Neural progenitor cell (in vitro differentiated cells): ENCODE data around the gene PRPF31. TPM values are rescaled to one million over a fixed set of nuclear protein-coding genes. Genes with fewer than 3 reads are reported as not detected.

Experiments used
- DNase-seq: peaks from one replicate; pipeline ENCODE4 v3.0.0-alpha.2; 2016; ENCODE audit warnings: low spot score
- H2AFZ ChIP-seq: fragments of 200-600 bp; sonication (generic); replicated peaks from 2 replicates; pipeline ENCODE4 v1.6.1; 2016; ENCODE audit warnings: antibody characterized with exemption
- H3F3A ChIP-seq: fragments of 200-600 bp; sonication (generic); 2 replicates; pipeline ENCODE4 v1.6.1; 2016; ENCODE audit warnings: antibody characterized with exemption, low read depth
- H3K27ac ChIP-seq: fragments of 200-600 bp; sonication (generic); 2 replicates; pipeline ENCODE4 v1.5.1; 2016; ENCODE audit warnings: mild to moderate bottlenecking
- H3K27me3 ChIP-seq: fragments of 200-600 bp; sonication (generic); 2 replicates; pipeline ENCODE4 v1.6.1; 2016; ENCODE audit warnings: mild to moderate bottlenecking, moderate library complexity
- H3K36me3 ChIP-seq: fragments of 200-600 bp; sonication (generic); 2 replicates; pipeline ENCODE4 v1.5.1; 2016
- H3K4me1 ChIP-seq: fragments of 200-600 bp; sonication (generic); 2 replicates; pipeline ENCODE4 v1.6.1; 2016; ENCODE audit warnings: mixed run types
- H3K4me2 ChIP-seq: fragments of 200-600 bp; sonication (generic); 2 replicates; pipeline ENCODE4 v1.6.1; 2016
- H3K4me3 ChIP-seq: fragments of 200-600 bp; sonication (generic); 2 replicates; pipeline ENCODE4 v1.5.1; 2016
- H3K79me2 ChIP-seq: fragments of 200-600 bp; sonication (generic); 2 replicates; pipeline ENCODE4 v1.6.1; 2016; ENCODE audit warnings: low read depth
- H3K9ac ChIP-seq: fragments of 200-600 bp; sonication (generic); 2 replicates; pipeline ENCODE4 v1.6.1; 2016
- H3K9me3 ChIP-seq: fragments of 200-600 bp; sonication (generic); 2 replicates; pipeline ENCODE4 v1.5.1; 2016; ENCODE audit warnings: low read depth
- H4K20me1 ChIP-seq: fragments of 200-600 bp; sonication (generic); 2 replicates; pipeline ENCODE4 v1.6.1; 2016; ENCODE audit warnings: low read depth
- H3K27ac Mint-ChIP-seq: 3 replicates; pipeline ENCODE4 v1.8.0; 2021; ENCODE audit warnings: mixed read lengths
- H3K27me3 Mint-ChIP-seq: 2 replicates; pipeline ENCODE4 v1.8.0; 2022; ENCODE audit warnings: low read depth, mild to moderate bottlenecking, inconsistent platforms, moderate library complexity, mixed read lengths; ENCODE audit not compliant: insufficient read depth
- H3K36me3 Mint-ChIP-seq: 3 replicates; pipeline ENCODE4 v1.8.0; 2021; ENCODE audit warnings: mixed read lengths
- H3K4me1 Mint-ChIP-seq: 3 replicates; pipeline ENCODE4 v1.8.0; 2021; ENCODE audit warnings: mixed read lengths
- H3K4me3 Mint-ChIP-seq: 3 replicates; pipeline ENCODE4 v1.8.0; 2021; ENCODE audit warnings: mild to moderate bottlenecking, moderate library complexity, mixed read lengths
- H3K9me3 Mint-ChIP-seq: 3 replicates; pipeline ENCODE4 v1.8.0; 2020; ENCODE audit warnings: mixed read lengths
- CTCF ChIP-seq: fragments of 200-600 bp; sonication (generic); IDR thresholded peaks from 2 replicates; pipeline ENCODE4 v1.5.1; 2017; ENCODE audit warnings: antibody characterized with exemption, mild to moderate bottlenecking
- EZH2 ChIP-seq: fragments of 200-600 bp; sonication (generic); IDR thresholded peaks from 2 replicates; pipeline ENCODE4 v1.6.1; 2017; ENCODE audit warnings: antibody characterized with exemption, mild to moderate bottlenecking, moderate library complexity
- EZH2phosphoT487 ChIP-seq: fragments of 200-600 bp; sonication (generic); IDR thresholded peaks from 2 replicates; pipeline ENCODE4 v1.6.1; 2017; ENCODE audit warnings: antibody characterized with exemption
- total RNA-seq: library from RNA; depleted of rRNA; stranded (reverse); fragments of >200 nt; gene quantifications from 2 replicates; pipeline ENCODE4 v1.2.3, GENCODE V29; 2015; ENCODE audit warnings: low replicate concordance

Gene PRPF31
- total RNA-seq, 1 donor from 2014 or later, result 64.4 TPM

- peaks cover 21% of the 10 kb centered on the region for H4K20me1 ChIP-seq
- H2AFZ ChIP-seq, result no peak overlapping the region
- H3K4me2 ChIP-seq, result no peak overlapping the region
- peaks cover 1% of the 10 kb centered on the region for H3K27me3 ChIP-seq
- peaks cover 11% of the 10 kb centered on the region for H3K27me3 Mint-ChIP-seq
- no peak overlapping the region for H3K27ac ChIP-seq
- H3K36me3 Mint-ChIP-seq, result peaks cover 14% of the 10 kb centered on the region
- H3K9me3 ChIP-seq, result no peaks in the 10 kb centered on the region
- TF ChIP-seq EZH2 (no peak), EZH2phosphoT487 (no peak)
- peaks cover 20% of the 10 kb centered on the region for H3K4me1 Mint-ChIP-seq
- H3K27ac Mint-ChIP-seq, result no peak overlapping the region
- H3K79me2 ChIP-seq, result peaks cover 9% of the 10 kb centered on the region
- no peak overlapping the region for H3K4me3 ChIP-seq
- peaks cover 4% of the 10 kb centered on the region for H3K4me1 ChIP-seq
- H3K9ac ChIP-seq, result no peak overlapping the region
- H3F3A ChIP-seq, result peaks cover 50% of the 10 kb centered on the region
- no peaks in the 10 kb centered on the region for H3K36me3 ChIP-seq
- no peak for DNase-seq
- H3K4me3 Mint-ChIP-seq, result peak overlapping the region; percentile 73
- peaks cover 6% of the 10 kb centered on the region for H3K9me3 Mint-ChIP-seq
These were observed 41.4 kb downstream of the PRPF31 start for GRCh38 chr19:54156953-54157352.

GRCh38 chr19:54158812-54159351 lies 43.3 kb downstream of the PRPF31 start:
- Histone ChIP-seq H3K4me1 (peaks cover 4% of the 10 kb centered on the region), H3K4me2 (peak overlapping the region; percentile 83), H2AFZ (peak overlapping the region; percentile 59), H3K27ac (no peak overlapping the region), H3K36me3 (no peaks in the 10 kb centered on the region), H3F3A (peaks cover 40% of the 10 kb centered on the region), H3K27me3 (peaks cover 19% of the 10 kb centered on the region), H3K79me2 (peaks cover 9% of the 10 kb centered on the region), H3K4me3 (peak overlapping the region; percentile 69), H3K9ac (peak overlapping the region; percentile 29), H3K9me3 (no peaks in the 10 kb centered on the region), H4K20me1 (peaks cover 16% of the 10 kb centered on the region)
- Mint-ChIP-seq H3K9me3 (peaks cover 18% of the 10 kb centered on the region), H3K36me3 (peaks cover 19% of the 10 kb centered on the region), H3K4me1 (peaks cover 22% of the 10 kb centered on the region), H3K27me3 (peaks cover 10% of the 10 kb centered on the region), H3K4me3 (peak overlapping the region; percentile 99), H3K27ac (peak overlapping the region; percentile 55)
- peak; percentile 27 for DNase-seq
- TF ChIP-seq EZH2phosphoT487 (no peak), CTCF (no peak), EZH2 (no peak)

GRCh38 chr19:54159352-54160181 lies 44.0 kb downstream of the PRPF31 start, which contains the start of gene LENG1:
LENG1 (minus strand) TSS chr19:54159721; CDS start chr19:54159695, 26 bp downstream.
- Mint-ChIP-seq H3K4me1 (peaks cover 22% of the 10 kb centered on the region), H3K27me3 (peaks cover 15% of the 10 kb centered on the region), H3K9me3 (peaks cover 23% of the 10 kb centered on the region), H3K36me3 (peaks cover 16% of the 10 kb centered on the region), H3K4me3 (peak within 1 kb of the TSS; percentile 99), H3K27ac (peak within 1 kb of the TSS; percentile 91)
- Histone ChIP-seq H3K36me3 (no peaks in the 10 kb centered on the region), H3K9ac (peak within 1 kb of the TSS; percentile 47), H3K9me3 (no peaks in the 10 kb centered on the region), H3K27me3 (peaks cover 26% of the 10 kb centered on the region), H3K79me2 (peaks cover 9% of the 10 kb centered on the region), H3K4me1 (peaks cover 4% of the 10 kb centered on the region), H2AFZ (peak within 1 kb of the TSS; percentile 94), H3K27ac (peak within 1 kb of the TSS; percentile 30), H3K4me3 (peak within 1 kb of the TSS; percentile 74), H3F3A (peaks cover 36% of the 10 kb centered on the region), H3K4me2 (peak within 1 kb of the TSS; percentile 84), H4K20me1 (peaks cover 10% of the 10 kb centered on the region)
- TF ChIP-seq EZH2, result no peak
- peak; percentile 54 for TF ChIP-seq CTCF
- DNase-seq, result peak; percentile 100
